Esophagus muscularis mucosa (tissue), 3 donors: ENCODE results near the gene ADCY4.

Experiments used
- CTCF ChIP-seq, 3 experiments: fragments of 200-600 bp in 2 of 3; fragments of 450-650 bp in 1 of 3; sonication (generic) in 2 of 3; IDR thresholded peaks; one replicate each; pipeline ENCODE4 v1.5.1; 2017 to 2019; ENCODE audit warnings: antibody characterized with exemption in 3 of 3, mild to moderate bottlenecking in 2 of 3, moderate library complexity in 1 of 3
- POLR2A ChIP-seq: fragments of 450-650 bp; IDR thresholded peaks from one replicate; pipeline ENCODE4 v1.6.1; 2017; ENCODE audit warnings: antibody characterized with exemption, moderate library complexity, mild to moderate bottlenecking, low read depth

DNA sequence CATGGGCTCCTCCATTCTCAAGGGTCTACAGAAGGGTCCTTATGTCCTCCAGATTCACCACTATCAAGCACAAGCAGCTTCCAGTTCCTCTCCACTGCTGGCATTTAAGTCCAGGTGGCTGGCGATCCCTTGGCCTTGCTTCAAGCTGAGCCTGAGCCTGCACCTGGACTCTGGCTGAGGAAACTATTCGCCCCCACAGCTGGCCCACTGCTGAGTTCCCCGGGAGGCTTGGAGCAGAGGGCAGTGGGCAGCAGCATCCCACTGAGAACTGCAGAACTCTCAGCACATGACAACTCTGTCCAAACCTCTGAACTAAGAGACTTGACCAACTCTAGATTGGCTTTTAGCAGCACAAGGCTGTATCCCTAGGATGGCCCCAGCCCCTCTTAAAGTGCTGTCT, 52.1 kb downstream of the ADCY4 start:
- no peak for TF ChIP-seq CTCF (IDR thresholded peaks at IDR 0.05)
- no peak for TF ChIP-seq POLR2A
